Measurements from ENCODE around the gene AGAP5.
A peak's percentile ranks its signal among the peaks of the same experiment; 100 is the strongest.
"Not testable (repeated sequence)": the region's sequence is repeated elsewhere in the genome, so short reads cannot be mapped to it uniquely, and the experiment has no call there.

The AGAP5 gene

GRCh38 chr10:73662705-73663104 is 35.2 kb downstream of the AGAP5 start:
- not testable (repeated sequence) for DNase-seq (ENCODE audit: low read depth in 1 of 2, low spot score in 1 of 2)

- DNase-seq (ENCODE audit: low read depth in 1 of 2, low spot score in 1 of 2), result no peak
Measured at GRCh38 chr10:73655990-73656298, 42.0 kb downstream of the AGAP5 start, which contains the start of gene SYNPO2L. Gene SYNPO2L, minus strand, starts transcription at chr10:73656029. Its CDS starts 107 bp downstream, at chr10:73655922.

- DNase-seq (ENCODE audit: low read depth in 1 of 2, low spot score in 1 of 2), result no peak
Measured at GRCh38 chr10:73655257-73655989, 42.5 kb downstream of the AGAP5 start.

GRCh38 chr10:73653701-73654100 is 44.2 kb downstream of the AGAP5 start:
- no peak for DNase-seq (ENCODE audit: low read depth in 1 of 2, low spot score in 1 of 2)

GRCh38 chr10:73653195-73653594 is 44.7 kb downstream of the AGAP5 start:
- no peak for DNase-seq (ENCODE audit: low read depth in 1 of 2, low spot score in 1 of 2)

GRCh38 chr10:73650537-73651331 is 47.2 kb downstream of the AGAP5 start:
- DNase-seq (ENCODE audit: low read depth in 1 of 2, low spot score in 1 of 2), result no peak

- no peak for DNase-seq (ENCODE audit: low read depth in 1 of 2, low spot score in 1 of 2)
Measured at GRCh38 chr10:73649876-73650536, 47.9 kb downstream of the AGAP5 start.

GRCh38 chr10:73648975-73649829 is 48.7 kb downstream of the AGAP5 start:
- DNase-seq (ENCODE audit: low read depth in 1 of 2, low spot score in 1 of 2), result no peak

GRCh38 chr10:73647875-73648651 is 49.8 kb downstream of the AGAP5 start:
- no peak for DNase-seq (ENCODE audit: low read depth in 1 of 2, low spot score in 1 of 2)

- DNase-seq (ENCODE audit: low read depth in 1 of 2, low spot score in 1 of 2), result no peak
Measured at GRCh38 chr10:73647211-73647874, 50.6 kb downstream of the AGAP5 start.

GRCh38 chr10:73646598-73647041 is 51.3 kb downstream of the AGAP5 start:
- DNase-seq (ENCODE audit: low read depth in 1 of 2, low spot score in 1 of 2), result no peak

- DNase-seq (ENCODE audit: low read depth in 1 of 2, low spot score in 1 of 2), result no peak
Measured at GRCh38 chr10:73645251-73645650, 52.7 kb downstream of the AGAP5 start.

GRCh38 chr10:73644767-73645166 is 53.1 kb downstream of the AGAP5 start:
- DNase-seq (ENCODE audit: low read depth in 1 of 2, low spot score in 1 of 2), result no peak

- DNase-seq (ENCODE audit: low read depth in 1 of 2, low spot score in 1 of 2), result peak in 1 of 2 donors; percentile 31
Measured at GRCh38 chr10:73644015-73644743, 53.7 kb downstream of the AGAP5 start.

GRCh38 chr10:73643362-73643761 is 54.5 kb downstream of the AGAP5 start:
- no peak for DNase-seq (ENCODE audit: low read depth in 1 of 2, low spot score in 1 of 2)

- DNase-seq (ENCODE audit: low read depth in 1 of 2, low spot score in 1 of 2), result no peak
Measured at GRCh38 chr10:73641328-73642060, 56.4 kb downstream of the AGAP5 start, which contains the start of gene MYOZ1. Gene MYOZ1, minus strand, starts transcription at chr10:73641474. Its CDS starts 1,457 bp downstream, at chr10:73640017.

- DNase-seq (ENCODE audit: low read depth in 1 of 2, low spot score in 1 of 2), result no peak
Measured at GRCh38 chr10:73639286-73639685, 58.6 kb downstream of the AGAP5 start.

GRCh38 chr10:73635781-73636180 is 62.1 kb downstream of the AGAP5 start:
- no peak for DNase-seq (ENCODE audit: low read depth in 1 of 2, low spot score in 1 of 2)
